Skeletal muscle tissue (tissue), 4 donors: ENCODE data around the gene KANK2. TPM values are rescaled to one million over a fixed set of nuclear protein-coding genes. Genes with fewer than 3 reads are reported as not detected.
"Not testable (repeated sequence)": the region's sequence is repeated elsewhere in the genome, so short reads cannot be mapped to it uniquely, and the experiment has no call there.

Experiments used
- H3K27ac ChIP-seq: one replicate; pipeline ENCODE4 v1.7.0; 2013; ENCODE audit warnings: mild to moderate bottlenecking, low read depth, low read length, inconsistent platforms
- H3K27me3 ChIP-seq, 3 donors: one replicate each; pipeline ENCODE4 v1.7.0; 2013; ENCODE audit warnings: low read length in 3 of 3; ENCODE audit not compliant: control insufficient read depth in 3 of 3, insufficient read depth in 3 of 3
- H3K36me3 ChIP-seq, 3 donors: one replicate each; pipeline ENCODE4 v1.7.0; 2013; ENCODE audit warnings: low read length in 3 of 3; ENCODE audit not compliant: control insufficient read depth in 3 of 3, insufficient read depth in 3 of 3
- H3K4me1 ChIP-seq, 3 donors: one replicate each; pipeline ENCODE4 v1.7.0; 2013; ENCODE audit warnings: low read length in 3 of 3, mild to moderate bottlenecking in 3 of 3; ENCODE audit not compliant: control insufficient read depth in 3 of 3, insufficient read depth in 3 of 3
- H3K4me3 ChIP-seq, 3 donors: one replicate each; pipeline ENCODE4 v1.7.0; 2013; ENCODE audit warnings: low read length in 3 of 3
- H3K9ac ChIP-seq, 3 donors: one replicate each; pipeline ENCODE4 v1.7.0; 2013; ENCODE audit warnings: low read length in 3 of 3, mild to moderate bottlenecking in 3 of 3, moderate library complexity in 2 of 3, low read depth in 1 of 3
- H3K9me3 ChIP-seq, 3 donors: one replicate each; pipeline ENCODE4 v1.7.0; 2013; ENCODE audit warnings: low read length in 3 of 3; ENCODE audit not compliant: control insufficient read depth in 3 of 3
- total RNA-seq: library from RNA; depleted of rRNA; stranded (reverse); fragments of >200 nt; gene quantifications from one replicate; pipeline ENCODE4 v1.2.3, GENCODE V29; 2014
- donor health status: Osteomylitis.

The KANK2 gene
- total RNA-seq, 1 donor from 2014 or later: 53.2 TPM

GRCh38 chr19:11123114-11123513, 74.2 kb downstream of the KANK2 start:
- Histone ChIP-seq H3K4me1 (peaks cover 0 to 4% (median 2%) of the 10 kb centered on the region in 3 donors), H3K27ac (no peak overlapping the region), H3K36me3 (peaks cover 0 to 11% (median 9%) of the 10 kb centered on the region in 3 donors), H3K9me3 (no peaks in the 10 kb centered on the region), H3K4me3 (no peak overlapping the region), H3K27me3 (no peaks in the 10 kb centered on the region), H3K9ac (no peak overlapping the region)

DNA sequence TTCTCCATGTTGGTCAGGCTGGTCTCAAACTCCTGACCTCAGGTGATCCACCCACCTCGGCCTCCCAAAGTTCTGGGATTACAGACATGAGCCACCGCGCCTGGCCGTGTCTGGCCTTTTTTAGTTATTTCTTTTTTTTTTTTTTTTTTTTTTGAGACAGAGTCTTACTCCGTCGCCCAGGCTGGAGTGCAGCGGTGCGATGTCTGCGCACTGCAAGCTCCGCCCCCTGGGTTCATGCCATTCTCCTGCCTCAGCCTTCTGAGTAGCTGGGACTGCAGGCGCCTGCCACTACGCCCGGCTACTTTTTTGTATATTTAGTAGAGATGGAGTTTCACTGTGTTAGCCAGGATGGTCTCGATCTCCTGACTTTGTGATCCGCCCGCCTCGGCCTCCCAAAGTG, 75.4 kb downstream of the KANK2 start:
- not testable (repeated sequence) for H3K9me3 ChIP-seq, H3K9ac ChIP-seq, H3K36me3 ChIP-seq, H3K27me3 ChIP-seq, H3K27ac ChIP-seq, H3K4me3 ChIP-seq, H3K4me1 ChIP-seq

GRCh38 chr19:11116507-11116906, 80.8 kb downstream of the KANK2 start:
- no peaks in the 10 kb centered on the region for H3K9me3 ChIP-seq
- no peaks in the 10 kb centered on the region for H3K27me3 ChIP-seq
- no peak overlapping the region for H3K9ac ChIP-seq
- no peak overlapping the region for H3K4me3 ChIP-seq
- H3K36me3 ChIP-seq: peaks cover 10 to 17% (median 10%) of the 10 kb centered on the region in 3 donors
- no peaks in the 10 kb centered on the region for H3K4me1 ChIP-seq
- H3K27ac ChIP-seq: no peak overlapping the region

- H3K36me3 ChIP-seq: peaks cover 10 to 17% (median 10%) of the 10 kb centered on the region in 3 donors
- no peak overlapping the region for H3K27ac ChIP-seq
- no peaks in the 10 kb centered on the region for H3K9me3 ChIP-seq
- no peak overlapping the region for H3K9ac ChIP-seq
- no peaks in the 10 kb centered on the region for H3K27me3 ChIP-seq
- no peaks in the 10 kb centered on the region for H3K4me1 ChIP-seq
- H3K4me3 ChIP-seq: no peak overlapping the region
These were observed 81.4 kb downstream of the KANK2 start for GRCh38 chr19:11115895-11116446.

DNA sequence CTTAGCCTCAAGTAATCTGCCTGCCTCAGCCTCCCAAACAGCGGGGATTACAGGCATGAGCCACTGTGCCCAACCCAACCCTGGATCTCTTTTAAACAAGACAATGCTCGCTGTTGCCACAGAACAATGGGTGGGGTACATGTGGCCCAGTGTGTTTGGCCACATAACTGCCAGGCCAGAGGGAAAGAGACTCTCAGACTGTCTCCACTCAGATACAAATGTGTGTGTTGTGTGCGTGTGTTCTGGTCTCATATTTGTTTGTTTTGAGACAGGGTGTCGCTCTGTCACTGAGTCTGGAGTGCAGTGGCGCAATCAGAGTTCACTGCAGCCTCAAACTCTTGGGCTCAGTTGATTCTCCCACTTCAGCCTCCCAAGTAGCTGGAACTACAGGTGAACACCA, 82.3 kb downstream of the KANK2 start:
- no peaks in the 10 kb centered on the region for H3K9me3 ChIP-seq
- no peaks in the 10 kb centered on the region for H3K27me3 ChIP-seq
- H3K4me1 ChIP-seq: no peaks in the 10 kb centered on the region
- no peak overlapping the region for H3K9ac ChIP-seq
- H3K4me3 ChIP-seq: no peak overlapping the region
- peaks cover 10 to 13% (median 13%) of the 10 kb centered on the region in 3 donors for H3K36me3 ChIP-seq
- no peak overlapping the region for H3K27ac ChIP-seq

Other genes starting within 250 kb of the KANK2 start
- gene SMARCA4, start 236.5 kb downstream of the KANK2 start, total RNA-seq: 58.5 TPM
- 45.9 TPM for gene LDLR, start 108.1 kb downstream of the KANK2 start, total RNA-seq
- gene SPC24, start 41.8 kb downstream of the KANK2 start, total RNA-seq: 12.0 TPM
- gene ANGPTL8, start 42.1 kb upstream of the KANK2 start, total RNA-seq: 3.1 TPM
- 16.2 TPM for gene DOCK6, start 65.0 kb upstream of the KANK2 start, total RNA-seq
- not detected for gene TSPAN16, start 98.6 kb upstream of the KANK2 start, total RNA-seq
- 9.9 TPM for gene RAB3D, start 142.1 kb upstream of the KANK2 start, total RNA-seq
- gene TMEM205, start 148.7 kb upstream of the KANK2 start, total RNA-seq: 52.7 TPM
- 7.8 TPM for gene CCDC159, start 149.0 kb upstream of the KANK2 start, total RNA-seq
- 4.7 TPM for gene PLPPR2, start 157.9 kb upstream of the KANK2 start, total RNA-seq
- gene SWSAP1, start 177.1 kb upstream of the KANK2 start, total RNA-seq: 0.52 TPM
- gene EPOR, start 186.8 kb upstream of the KANK2 start, total RNA-seq: 2.1 TPM
- not detected for gene RGL3, start 221.8 kb upstream of the KANK2 start, total RNA-seq
- gene ODAD3, start 237.6 kb upstream of the KANK2 start, total RNA-seq: not detected
- 67.8 TPM for gene PRKCSH, start 238.1 kb upstream of the KANK2 start, total RNA-seq